RWPE2 (cell line): ENCODE results near the gene FAT2.

ENCODE experiments used
- ATAC-seq: fragments of 200-7000 bp; cut with Tn5 transposase; 3 replicates; pipeline ENCODE4 v1.9.1; 2021; ENCODE audit warnings: low read depth
- DNase-seq: peaks from one replicate; pipeline ENCODE4 v3.0.0-alpha.2; 2020; ENCODE audit warnings: low spot score
- H3K27ac ChIP-seq: fragments of 450-650 bp; 2 replicates; pipeline ENCODE4 v1.5.1; 2017; ENCODE audit warnings: mild to moderate bottlenecking; ENCODE audit not compliant: poor library complexity, severe bottlenecking
- H3K27me3 ChIP-seq: fragments of 250-450 bp; sonication (Bioruptor Pico); 2 replicates; pipeline ENCODE4 v1.5.1; 2021; ENCODE audit warnings: mild to moderate bottlenecking, moderate library complexity; ENCODE audit not compliant: insufficient read depth, poor library complexity, severe bottlenecking
- H3K36me3 ChIP-seq: fragments of 250-450 bp; sonication (Bioruptor Pico); 2 replicates; pipeline ENCODE4 v1.5.1; 2020; ENCODE audit warnings: low read depth, mild to moderate bottlenecking, moderate library complexity
- H3K4me1 ChIP-seq: fragments of 250-450 bp; sonication (Bioruptor Pico); 2 replicates; pipeline ENCODE4 v1.5.1; 2021; ENCODE audit warnings: mild to moderate bottlenecking, moderate library complexity; ENCODE audit not compliant: insufficient read depth, poor library complexity, severe bottlenecking
- H3K4me3 ChIP-seq: fragments of 250-450 bp; sonication (Bioruptor Pico); 2 replicates; pipeline ENCODE4 v1.5.1; 2021; ENCODE audit warnings: mild to moderate bottlenecking, moderate library complexity; ENCODE audit not compliant: severe bottlenecking
- H3K9me3 ChIP-seq: fragments of 250-450 bp; sonication (Bioruptor Pico); 2 replicates; pipeline ENCODE4 v1.5.1; 2021; ENCODE audit warnings: mild to moderate bottlenecking, moderate library complexity; ENCODE audit not compliant: severe bottlenecking
- CTCF ChIP-seq: fragments of 450-650 bp; IDR thresholded peaks from one replicate; pipeline ENCODE4 v1.5.1; 2017; ENCODE audit warnings: mild to moderate bottlenecking, moderate library complexity; ENCODE audit not compliant: poor library complexity, severe bottlenecking

The FAT2 gene

GRCh38 chr5:151615431-151615830, 24.3 kb upstream of the FAT2 start:
- TF ChIP-seq CTCF = no peak
- DNase-seq = peak; percentile 99
- H3K27ac ChIP-seq = peak overlapping the region; percentile 92
- no peaks in the 10 kb centered on the region for H3K27me3 ChIP-seq
- no peaks in the 10 kb centered on the region for H3K9me3 ChIP-seq
- H3K36me3 ChIP-seq = no peaks in the 10 kb centered on the region
- H3K4me1 ChIP-seq = peaks cover 81% of the 10 kb centered on the region
- no peak overlapping the region for H3K4me3 ChIP-seq
- ATAC-seq = peak; percentile 77

- H3K4me3 ChIP-seq = no peak overlapping the region
- H3K27me3 ChIP-seq = no peaks in the 10 kb centered on the region
- no peaks in the 10 kb centered on the region for H3K36me3 ChIP-seq
- DNase-seq (no peak), ATAC-seq (no peak)
- peaks cover 73% of the 10 kb centered on the region for H3K4me1 ChIP-seq
- H3K9me3 ChIP-seq = no peaks in the 10 kb centered on the region
- no peak for TF ChIP-seq CTCF
- H3K27ac ChIP-seq = peak overlapping the region; percentile 92
Measured at GRCh38 chr5:151614565-151614964, 23.4 kb upstream of the FAT2 start.

GRCh38 chr5:151612689-151613427, 21.7 kb upstream of the FAT2 start:
- peak; percentile 71 for ATAC-seq
- no peaks in the 10 kb centered on the region for H3K36me3 ChIP-seq
- peak; percentile 94 for DNase-seq
- no peak for TF ChIP-seq CTCF
- peaks cover 56% of the 10 kb centered on the region for H3K4me1 ChIP-seq
- H3K27me3 ChIP-seq = no peaks in the 10 kb centered on the region
- peak overlapping the region; percentile 92 for H3K27ac ChIP-seq
- H3K4me3 ChIP-seq = no peak overlapping the region
- no peaks in the 10 kb centered on the region for H3K9me3 ChIP-seq

- Histone ChIP-seq H3K4me1 (peaks cover 40% of the 10 kb centered on the region), H3K27ac (peak overlapping the region; percentile 92), H3K4me3 (no peak overlapping the region), H3K36me3 (no peaks in the 10 kb centered on the region), H3K27me3 (no peaks in the 10 kb centered on the region), H3K9me3 (no peaks in the 10 kb centered on the region)
- DNase-seq = no peak
- ATAC-seq = no peak
- no peak for TF ChIP-seq CTCF
Measured at GRCh38 chr5:151611127-151611775, 20.1 kb upstream of the FAT2 start.

GRCh38 chr5:151608522-151608921, 17.4 kb upstream of the FAT2 start:
- Histone ChIP-seq H3K4me3 (no peak overlapping the region), H3K27me3 (no peaks in the 10 kb centered on the region), H3K9me3 (no peaks in the 10 kb centered on the region), H3K4me1 (peaks cover 13% of the 10 kb centered on the region), H3K36me3 (no peaks in the 10 kb centered on the region), H3K27ac (no peak overlapping the region)
- TF ChIP-seq CTCF = no peak
- ATAC-seq (no peak), DNase-seq (no peak)
